K562 (cell line): ENCODE measurements around the gene CNGA4. TPM values are rescaled to one million over a fixed set of nuclear protein-coding genes. Genes with fewer than 3 reads are reported as not detected.
A peak's percentile ranks its signal among the peaks of the same experiment; 100 is the strongest.

Source experiments
- BRF2 ChIP-seq: IDR thresholded peaks from 3 replicates; pipeline ENCODE4 v1.6.1; 2011; ENCODE audit warnings: borderline replicate concordance, mild to moderate bottlenecking; ENCODE audit not compliant: insufficient read length, insufficient read depth
- CEBPG ChIP-seq, 3 experiments: fragments of 200-800 bp in 1 of 3; sonication (Bioruptor generic) in 1 of 3; sonication (generic) in 1 of 3; formaldehyde crosslinking in 1 of 3; IDR thresholded peaks in 2 of 3; conservative IDR thresholded peaks in 1 of 3; 2 replicates each; pipeline versions ENCODE4 v1.6.1 to v1.8.0; 2016 to 2022; ENCODE audit warnings: missing compliant biosample characterization in 2 of 3, missing genetic modification characterization in 2 of 3, mild to moderate bottlenecking in 1 of 3, missing genetic modification reagents in 1 of 3
- CEBPZ ChIP-seq: fragments of 150-350 bp; IDR thresholded peaks from 2 replicates; pipeline ENCODE4 v1.6.1; 2014; ENCODE audit warnings: low read depth, mild to moderate bottlenecking, low read length, borderline replicate concordance
- ESRRB ChIP-seq: fragments of 250-450 bp; sonication (Bioruptor Pico); IDR thresholded peaks from 2 replicates; pipeline ENCODE4 v1.5.0; 2020; ENCODE audit warnings: mild to moderate bottlenecking, moderate library complexity, borderline replicate concordance
- EWSR1 ChIP-seq: fragments of 450-650 bp; IDR thresholded peaks from 2 replicates; pipeline ENCODE4 v1.6.1; 2018; ENCODE audit warnings: borderline replicate concordance, mild to moderate bottlenecking, low read depth, moderate library complexity; ENCODE audit not compliant: partially characterized antibody
- HMG20A ChIP-seq: fragments of 450-650 bp; formaldehyde crosslinking; conservative IDR thresholded peaks from 2 replicates; pipeline ENCODE4 v1.4.0; 2020; ENCODE audit warnings: mild to moderate bottlenecking, mixed read lengths
- NKRF ChIP-seq: fragments of 450-650 bp; IDR thresholded peaks from 2 replicates; pipeline ENCODE4 v1.6.1; 2016; ENCODE audit warnings: borderline replicate concordance
- PHB ChIP-seq: fragments of 250-450 bp; sonication (Bioruptor Pico); IDR thresholded peaks from 2 replicates; pipeline ENCODE4 v1.5.0; 2021
- SIN3A ChIP-seq, 2 experiments: fragments of 150-350 bp in 1 of 2; IDR thresholded peaks; 2 replicates each; pipeline ENCODE4 v1.6.1; 2011 to 2016; ENCODE audit warnings: borderline replicate concordance in 2 of 2, low read depth in 2 of 2, low read length in 2 of 2, mild to moderate bottlenecking in 2 of 2, moderate library complexity in 2 of 2; ENCODE audit not compliant: control insufficient read depth in 1 of 2
- ZBTB2 ChIP-seq: fragments of 450-650 bp; IDR thresholded peaks from 2 replicates; pipeline ENCODE4 v1.6.1; 2016; ENCODE audit warnings: antibody characterized with exemption
- ZFX ChIP-seq: sonication (generic); formaldehyde crosslinking; IDR thresholded peaks from 2 replicates; pipeline ENCODE4 v1.8.0; 2022; ENCODE audit warnings: mild to moderate bottlenecking, missing genetic modification reagents, moderate library complexity
- ZNF3 ChIP-seq: fragments of 250-450 bp; sonication (Bioruptor Pico); IDR thresholded peaks from 2 replicates; pipeline ENCODE4 v1.5.0; 2021; ENCODE audit warnings: mild to moderate bottlenecking, moderate library complexity
- ZNF445 ChIP-seq: fragments of 250-450 bp; sonication (Bioruptor Pico); IDR thresholded peaks from 2 replicates; pipeline ENCODE4 v1.4.0; 2020; ENCODE audit warnings: low read depth, mild to moderate bottlenecking, moderate library complexity
- ZNF551 ChIP-seq: fragments of 250-450 bp; sonication (Bioruptor Pico); IDR thresholded peaks from 2 replicates; pipeline ENCODE4 v1.5.0; 2021; ENCODE audit warnings: mild to moderate bottlenecking, moderate library complexity
- ZNF584 ChIP-seq: fragments of 200-800 bp; sonication (Bioruptor generic); IDR thresholded peaks from 2 replicates; pipeline ENCODE4 v1.6.1; 2016; ENCODE audit warnings: low read depth, mild to moderate bottlenecking, missing genetic modification characterization, missing compliant biosample characterization
- ZNF644 ChIP-seq: fragments of 200-800 bp; sonication (Bioruptor generic); IDR thresholded peaks from 2 replicates; pipeline ENCODE4 v1.6.1; 2016; ENCODE audit warnings: low read depth, missing genetic modification characterization, missing compliant biosample characterization
- ZNF830 ChIP-seq: fragments of 250-450 bp; sonication (Bioruptor Pico); IDR thresholded peaks from 2 replicates; pipeline ENCODE4 v1.5.0; 2021; ENCODE audit warnings: mild to moderate bottlenecking
- ZZZ3 ChIP-seq: fragments of 450-650 bp; IDR thresholded peaks from 2 replicates; pipeline ENCODE4 v1.6.1; 2016; ENCODE audit warnings: antibody characterized with exemption, mild to moderate bottlenecking, moderate library complexity
- polyA plus RNA-seq, 8 experiments: library from polyadenylated mRNA; depleted of rRNA in 4 of 8; stranded (reverse) in 5 of 8; unstranded in 3 of 8; fragments of >200 nt; fragmentation: Nextera tagmentation in 2 of 8; fragmentation: Illumina TruSeq in 1 of 8; extraction: Ambion mirVana in 2 of 8; extraction: Trizol in 1 of 8; gene quantifications; 2 replicates each; pipeline versions ENCODE4 v1.2.1 to v1.2.3, GENCODE V29; 2011 to 2014; ENCODE audit warnings: inconsistent platforms in 1 of 8, missing spikeins in 1 of 8
- total RNA-seq, 7 experiments: library from RNA; depleted of rRNA in 6 of 7; stranded (reverse); fragments of >200 nt in 6 of 7; fragmentation: Illumina TruSeq in 2 of 7; extraction: Trizol in 2 of 7; gene quantifications; 2 replicates each; pipeline versions ENCODE4 v1.2.1 to v1.2.3, GENCODE V29; 2011 to 2021; ENCODE audit warnings: low replicate concordance in 1 of 7

Gene CNGA4
- total and polyA plus RNA-seq, 9 of the 15 experiments (the other 6 are each of a cell fraction or from before 2014, with no cell fraction given), result 0.04 to 0.09 (median 0.06) TPM; not detected in 6

GRCh38 chr11:6249770-6250555 is 11.1 kb downstream of the CNGA4 start (continued):
- no peak for TF ChIP-seq BRF2
- no peak for TF ChIP-seq CEBPG (CRISPR knock-in tag; IDR thresholded peaks at IDR 0.05)
- TF ChIP-seq CEBPG (tag; conservative IDR thresholded peaks at IDR 0.05 in 1 of 2, IDR thresholded peaks at IDR 0.05 in 1 of 2), result peak in 1 of 2 experiments; percentile 60; a peak in 2 of 4 replicates
- TF ChIP-seq HMG20A (CRISPR knock-in tag), result no peak
- TF ChIP-seq ZNF584, result peak; percentile 47; the same call in 1 of the 2 replicates
- TF ChIP-seq SIN3A (IDR thresholded peaks at IDR 0.05; ENCODE audit: borderline replicate concordance in 2 of 2, control insufficient read depth in 1 of 2, low read depth in 2 of 2, low read length in 2 of 2), result no peak
- TF ChIP-seq NKRF, result no peak
- TF ChIP-seq ESRRB (CRISPR knock-in tag), result no peak
- no peak for TF ChIP-seq ZNF830 (CRISPR knock-in tag)
- TF ChIP-seq ZNF644 (tag), result no peak
- TF ChIP-seq EWSR1, result no peak
- TF ChIP-seq CEBPZ, result no peak
- TF ChIP-seq ZFX (CRISPR knock-in tag), result no peak
- no peak for TF ChIP-seq ZNF551 (CRISPR knock-in tag)
- no peak for TF ChIP-seq ZNF3
- no peak for TF ChIP-seq PHB (CRISPR knock-in tag)
- TF ChIP-seq ZBTB2, result no peak
- TF ChIP-seq ZZZ3, result no peak
- TF ChIP-seq ZNF445 (CRISPR knock-in tag), result no peak
